Upper lobe of right lung (tissue), 1 donor: Measurements from ENCODE around the gene KIAA0408. TPM values are rescaled to one million over a fixed set of nuclear protein-coding genes. Genes with fewer than 3 reads are reported as not detected.

Source experiments
- total RNA-seq: library from RNA; stranded (reverse); fragmentation: NEBNext Ultra II Directional; extraction: Animal tissue kit (Norgen Biotek cat#: 25700); gene quantifications from one replicate; pipeline ENCODE4 v1.2.1, GENCODE V29; 2021
- donor health status: DM: no; HTN: yes; CAD: no; lungs with severe emphysema.

KIAA0408 gene
- total RNA-seq, 1 donor from 2014 or later: 55.0 TPM

Other genes with a start within 250 kb of the KIAA0408 start
- gene RNF146, start 192.5 kb downstream of the KIAA0408 start, total RNA-seq: 54.6 TPM
- 105 TPM for gene ECHDC1, start 115.8 kb downstream of the KIAA0408 start, total RNA-seq
- gene C6orf58, start 117.8 kb upstream of the KIAA0408 start, total RNA-seq: not detected